ENCODE results near the gene HHAT.

Gene HHAT

GRCh38 chr1:210641582-210641981 is 312.9 kb downstream of the HHAT start:
- H3K4me2 ChIP-seq (ENCODE audit: low read depth, low read length, poor library complexity, severe bottlenecking): no peak overlapping the region
- no peaks in the 10 kb centered on the region for H3K27me3 ChIP-seq (ENCODE audit: insufficient read depth, low read length, poor library complexity, severe bottlenecking)

GRCh38 chr1:210645582-210646257 is 317.0 kb downstream of the HHAT start:
- Histone ChIP-seq H3K4me3 (ENCODE audit: low read length, poor library complexity, severe bottlenecking) (no peak overlapping the region), H4K20me1 (ENCODE audit: insufficient read depth, low read length, poor library complexity, severe bottlenecking) (no peaks in the 10 kb centered on the region), H2AFZ (ENCODE audit: low read length) (no peak overlapping the region), H3K36me3 (ENCODE audit: insufficient read depth, low read length) (no peaks in the 10 kb centered on the region), H3K27me3 (ENCODE audit: insufficient read depth, low read length, poor library complexity, severe bottlenecking) (no peaks in the 10 kb centered on the region), H3K9me2 (replicated peaks; ENCODE audit: low read depth, low read length) (no peaks in the 10 kb centered on the region), H3K9me3 (ENCODE audit: insufficient read depth, low read depth, low read length) (no peaks in the 10 kb centered on the region), H3K79me2 (ENCODE audit: insufficient read depth, low read length) (no peaks in the 10 kb centered on the region), H3K4me1 (ENCODE audit: insufficient read depth, low read length, poor library complexity, severe bottlenecking) (peaks cover 10% of the 10 kb centered on the region), H3F3A (ENCODE audit: low read depth) (no peaks in the 10 kb centered on the region), H3K9ac (ENCODE audit: low read depth, low read length, poor library complexity, severe bottlenecking) (no peak overlapping the region), H3K4me2 (ENCODE audit: low read depth, low read length, poor library complexity, severe bottlenecking) (no peak overlapping the region)
- TF ChIP-seq CTCF (conservative IDR thresholded peaks at IDR 0.05; ENCODE audit: low read length) (no peak), EZH2phosphoT487 (IDR thresholded peaks at IDR 0.05; ENCODE audit: borderline replicate concordance) (no peak)

More at GRCh38 chr1:210641582-210641981, 312.9 kb downstream of the HHAT start:
- Histone ChIP-seq H3F3A (ENCODE audit: low read depth) (no peaks in the 10 kb centered on the region), H3K4me3 (ENCODE audit: low read length, poor library complexity, severe bottlenecking) (no peak overlapping the region), H3K4me1 (ENCODE audit: insufficient read depth, low read length, poor library complexity, severe bottlenecking) (no peaks in the 10 kb centered on the region), H3K9me2 (replicated peaks; ENCODE audit: low read depth, low read length) (no peaks in the 10 kb centered on the region), H3K79me2 (ENCODE audit: insufficient read depth, low read length) (no peaks in the 10 kb centered on the region), H2AFZ (ENCODE audit: low read length) (no peak overlapping the region), H4K20me1 (ENCODE audit: insufficient read depth, low read length, poor library complexity, severe bottlenecking) (no peaks in the 10 kb centered on the region), H3K9ac (ENCODE audit: low read depth, low read length, poor library complexity, severe bottlenecking) (no peak overlapping the region), H3K36me3 (ENCODE audit: insufficient read depth, low read length) (no peaks in the 10 kb centered on the region), H3K9me3 (ENCODE audit: insufficient read depth, low read depth, low read length) (no peaks in the 10 kb centered on the region)
- TF ChIP-seq CTCF (conservative IDR thresholded peaks at IDR 0.05; ENCODE audit: low read length) (no peak), EZH2phosphoT487 (IDR thresholded peaks at IDR 0.05; ENCODE audit: borderline replicate concordance) (no peak)

GRCh38 chr1:210646258-210646616 is 317.5 kb downstream of the HHAT start:
- no peak for TF ChIP-seq CTCF (conservative IDR thresholded peaks at IDR 0.05; ENCODE audit: low read length)
- no peak for TF ChIP-seq EZH2phosphoT487 (IDR thresholded peaks at IDR 0.05; ENCODE audit: borderline replicate concordance)
- H3K4me2 ChIP-seq (ENCODE audit: low read depth, low read length, poor library complexity, severe bottlenecking): no peak overlapping the region
- H2AFZ ChIP-seq (ENCODE audit: low read length): no peak overlapping the region

More at GRCh38 chr1:210646258-210646616, 317.5 kb downstream of the HHAT start:
- H3K9ac ChIP-seq (ENCODE audit: low read depth, low read length, poor library complexity, severe bottlenecking): no peak overlapping the region
- no peaks in the 10 kb centered on the region for H3F3A ChIP-seq (ENCODE audit: low read depth)
- no peak overlapping the region for H3K4me3 ChIP-seq (ENCODE audit: low read length, poor library complexity, severe bottlenecking)
- no peaks in the 10 kb centered on the region for H3K9me2 ChIP-seq (replicated peaks; ENCODE audit: low read depth, low read length)
- no peaks in the 10 kb centered on the region for H3K9me3 ChIP-seq (ENCODE audit: insufficient read depth, low read depth, low read length)
- H3K4me1 ChIP-seq (ENCODE audit: insufficient read depth, low read length, poor library complexity, severe bottlenecking): peaks cover 10% of the 10 kb centered on the region
- H3K36me3 ChIP-seq (ENCODE audit: insufficient read depth, low read length): no peaks in the 10 kb centered on the region
- no peaks in the 10 kb centered on the region for H3K79me2 ChIP-seq (ENCODE audit: insufficient read depth, low read length)
- no peaks in the 10 kb centered on the region for H3K27me3 ChIP-seq (ENCODE audit: insufficient read depth, low read length, poor library complexity, severe bottlenecking)
- H4K20me1 ChIP-seq (ENCODE audit: insufficient read depth, low read length, poor library complexity, severe bottlenecking): no peaks in the 10 kb centered on the region

Data from Loucy (cell line).